GM19328 (cell line): Measurements from ENCODE around the gene VWF.
"Not testable (repeated sequence)": the region's sequence is repeated elsewhere in the genome, so short reads cannot be mapped to it uniquely, and the experiment has no call there.

Source experiments
- ATAC-seq: cut with Tn5 transposase; IDR thresholded peaks from one replicate; pipeline ENCODE4 v1.9.1; 2021; ENCODE audit warnings: mild to moderate bottlenecking, moderate library complexity; ENCODE audit not compliant: unreplicated experiment

Gene VWF

GRCh38 chr12:6124411-6125309, at the start of gene VWF:
Gene VWF (minus strand): TSS chr12:6124670. CDS start chr12:6123196, 1,474 bp downstream.
- no peak for ATAC-seq

GRCh38 chr12:6172862-6173261, 48.4 kb upstream of the VWF start:
- no peak for ATAC-seq

- no peak for ATAC-seq
Observed at GRCh38 chr12:6172086-6172485, 47.6 kb upstream of the VWF start.

GRCh38 chr12:6171409-6172015, 47.0 kb upstream of the VWF start:
- ATAC-seq: no peak

GRCh38 chr12:6167327-6168280, 43.1 kb upstream of the VWF start:
- ATAC-seq: peak; percentile 68

- no peak for ATAC-seq
Observed at GRCh38 chr12:6166808-6167207, 42.3 kb upstream of the VWF start.

GRCh38 chr12:6165395-6165794, 40.9 kb upstream of the VWF start:
- ATAC-seq: no peak

GRCh38 chr12:6163416-6164060, 39.1 kb upstream of the VWF start:
- no peak for ATAC-seq

GRCh38 chr12:6161124-6161882, 36.8 kb upstream of the VWF start:
- no peak for ATAC-seq

GRCh38 chr12:6160049-6160649, 35.7 kb upstream of the VWF start:
- not testable (repeated sequence) for ATAC-seq

GRCh38 chr12:6159166-6160011, 34.9 kb upstream of the VWF start:
- not testable (repeated sequence) for ATAC-seq

GRCh38 chr12:6158749-6159148, 34.3 kb upstream of the VWF start:
- no peak for ATAC-seq

- ATAC-seq: no peak
Observed at GRCh38 chr12:6158255-6158654, 33.8 kb upstream of the VWF start.

- ATAC-seq: no peak
Observed at GRCh38 chr12:6157482-6157881, 33.0 kb upstream of the VWF start.

GRCh38 chr12:6154730-6155459, 30.4 kb upstream of the VWF start:
- no peak for ATAC-seq

- ATAC-seq: not testable (repeated sequence)
Observed at GRCh38 chr12:6148722-6149121, 24.3 kb upstream of the VWF start.

- ATAC-seq: no peak
Observed at GRCh38 chr12:6148061-6148460, 23.6 kb upstream of the VWF start.

- no peak for ATAC-seq
Observed at GRCh38 chr12:6146951-6147350, 22.5 kb upstream of the VWF start.
